Activated CD8-positive, alpha-beta T cell treated with anti-CD3 and anti-CD28 coated beads for 36 hours (primary cell): ENCODE measurements around the gene EHD1. TPM values are rescaled to one million over a fixed set of nuclear protein-coding genes. Genes with fewer than 3 reads are reported as not detected.

Experiments used
- ATAC-seq: fragments of 200-7000 bp; cut with Tn5 transposase; one replicate; pipeline ENCODE4 v1.10.0; 2021; ENCODE audit warnings: mild to moderate bottlenecking, moderate library complexity
- CTCF ChIA-PET: fragments of 350-600 bp; sonication (Branson Sonifier 250); formaldehyde crosslinking; loops from one replicate; lab custom pipeline; 2021; ENCODE audit warnings: antibody characterized with exemption; lab: Charles Lee
- POLR2A ChIA-PET: fragments of 350-600 bp; sonication (Branson Sonifier 250); formaldehyde crosslinking; loops from one replicate; lab custom pipeline; 2021; ENCODE audit warnings: antibody characterized with exemption; lab: Charles Lee
- DNase-seq: peaks from one replicate; pipeline ENCODE4 v3.0.0-alpha.2; 2020
- H3K27ac Mint-ChIP-seq: one replicate; pipeline ENCODE4 v1.8.0; 2021; ENCODE audit warnings: mild to moderate bottlenecking, mixed read lengths
- H3K27me3 Mint-ChIP-seq: one replicate; pipeline ENCODE4 v1.8.0; 2021; ENCODE audit warnings: mixed read lengths
- H3K36me3 Mint-ChIP-seq: one replicate; pipeline ENCODE4 v1.8.0; 2021; ENCODE audit warnings: low read depth, mixed read lengths
- H3K4me1 Mint-ChIP-seq: one replicate; pipeline ENCODE4 v1.8.0; 2021; ENCODE audit warnings: low read depth, mixed read lengths
- H3K4me3 Mint-ChIP-seq: one replicate; pipeline ENCODE4 v1.8.0; 2021; ENCODE audit warnings: mild to moderate bottlenecking, moderate library complexity, mixed read lengths
- H3K9me3 Mint-ChIP-seq: one replicate; pipeline ENCODE4 v1.8.0; 2021; ENCODE audit warnings: mixed read lengths
- CTCF ChIP-seq: fragments of 200-600 bp; IDR thresholded peaks from one replicate; pipeline ENCODE4 v1.8.0; 2022; ENCODE audit warnings: antibody characterized with exemption, mild to moderate bottlenecking
- intact Hi-C: fragments of 100-400 bp; cut with micrococcal nuclease; formaldehyde crosslinking; loops from one replicate; pipeline ENCODE4 v1.10.0; 2022
- total RNA-seq, 2 experiments: library from RNA; stranded (reverse); gene quantifications; one replicate each; pipeline ENCODE4 v1.2.3, GENCODE V29; 2021

Gene EHD1
- total RNA-seq, 2 experiments from 2014 or later = 60.3 to 65.1 TPM

GRCh38 chr11:64887757-64888405 is 9.5 kb upstream of the EHD1 start:
- peak; percentile 97 for TF ChIP-seq CTCF
- H3K4me1 Mint-ChIP-seq = peaks cover 37% of the 10 kb centered on the region
- intact Hi-C loops = no loop called here
- ATAC-seq (peak; percentile 86), DNase-seq (peak; percentile 86)
- H3K27ac Mint-ChIP-seq = peak overlapping the region; percentile 74
- no peaks in the 10 kb centered on the region for H3K36me3 Mint-ChIP-seq
- POLR2A ChIA-PET = interaction anchor here (1.0 to 5.6 kb wide), 5 partner anchors 13 to 40 kb away, joined by 4 to 51 read pairs (median 8); no protein-coding TSS in a partner anchor
- H3K4me3 Mint-ChIP-seq = peak overlapping the region; percentile 55
- no peaks in the 10 kb centered on the region for H3K27me3 Mint-ChIP-seq
- CTCF ChIA-PET = interaction anchor here (0.6 to 29.9 kb wide), 14 partner anchors 8 to 125 kb away, joined by 3 to 1168 read pairs (median 4); partner anchors contain the start of genes CDC42BPG, MEN1 and PPP2R5B
- H3K9me3 Mint-ChIP-seq = no peaks in the 10 kb centered on the region

GRCh38 chr11:64887234-64887756 is 8.9 kb upstream of the EHD1 start:
- ATAC-seq = no peak
- H3K4me3 Mint-ChIP-seq = no peak overlapping the region
- intact Hi-C loops = no loop called here
- DNase-seq = no peak
- no peaks in the 10 kb centered on the region for H3K9me3 Mint-ChIP-seq
- POLR2A ChIA-PET = interaction anchor here (0.7 to 5.6 kb wide), 6 partner anchors 12 to 39 kb away, joined by 3 to 51 read pairs (median 6); no protein-coding TSS in a partner anchor
- no peaks in the 10 kb centered on the region for H3K36me3 Mint-ChIP-seq
- no peaks in the 10 kb centered on the region for H3K27me3 Mint-ChIP-seq
- no peak for TF ChIP-seq CTCF
- peaks cover 38% of the 10 kb centered on the region for H3K4me1 Mint-ChIP-seq
- H3K27ac Mint-ChIP-seq = peak overlapping the region; percentile 10
- CTCF ChIA-PET = interaction anchor here (1.0 to 29.9 kb wide), 6 partner anchors 11 to 53 kb away, joined by 3 to 1168 read pairs (median 12); partner anchors contain the start of gene CDC42BPG

- POLR2A ChIA-PET = interaction anchor here (1.3 to 14.9 kb wide), 6 partner anchors 8 to 537 kb away, joined by 3 to 768 read pairs (median 4); partner anchors contain the start of genes MAP4K2 and MEN1
- no peaks in the 10 kb centered on the region for H3K9me3 Mint-ChIP-seq
- no peak for TF ChIP-seq CTCF
- DNase-seq (peak; percentile 67), ATAC-seq (peak; percentile 87)
- H3K4me3 Mint-ChIP-seq = peak overlapping the region; percentile 55
- intact Hi-C loops = no loop called here
- H3K36me3 Mint-ChIP-seq = no peaks in the 10 kb centered on the region
- peaks cover 52% of the 10 kb centered on the region for H3K4me1 Mint-ChIP-seq
- H3K27ac Mint-ChIP-seq = peak overlapping the region; percentile 87
- no peaks in the 10 kb centered on the region for H3K27me3 Mint-ChIP-seq
- CTCF ChIA-PET = interaction anchor here (1.3 to 29.9 kb wide), 4 partner anchors 8 to 29 kb away, joined by 3 to 1168 read pairs (median 6); partner anchors contain the start of gene CDC42BPG
Observed at GRCh38 chr11:64885367-64886286, 7.2 kb upstream of the EHD1 start.

DNA sequence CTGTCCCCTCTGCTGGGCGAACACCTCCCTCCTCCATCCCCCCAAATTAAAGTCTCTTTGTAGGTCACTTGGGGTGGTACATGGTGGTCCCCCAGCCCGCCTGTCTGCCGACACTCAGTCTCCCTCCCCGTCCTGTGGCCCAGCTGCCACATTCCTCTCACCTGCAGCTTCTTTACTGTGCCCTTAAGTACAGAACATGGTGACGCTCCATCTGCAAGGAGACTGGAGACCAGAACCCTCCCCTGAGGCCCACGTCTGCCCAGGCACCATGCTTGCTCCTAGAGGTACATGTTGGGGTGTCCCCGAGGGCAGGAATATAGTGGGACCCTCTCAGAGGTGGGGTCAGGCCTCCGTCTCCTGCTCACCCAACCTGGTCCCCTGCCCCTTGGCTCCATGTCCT is 5.6 kb upstream of the EHD1 start:
- no peak for ATAC-seq
- Mint-ChIP-seq H3K9me3 (no peaks in the 10 kb centered on the region), H3K27me3 (no peaks in the 10 kb centered on the region), H3K4me3 (no peak overlapping the region), H3K27ac (no peak overlapping the region), H3K36me3 (no peaks in the 10 kb centered on the region), H3K4me1 (peaks cover 68% of the 10 kb centered on the region)
- intact Hi-C loops = no loop called here
- ChIA-PET CTCF (interaction anchor here (1.8 to 29.9 kb wide), 2 partner anchors 9 to 28 kb away, joined by 5 to 1168 read pairs; partner anchors contain the start of gene CDC42BPG), POLR2A (interaction anchor here (5.6 to 14.9 kb wide), 2 partner anchors 9 to 26 kb away, joined by 51 to 768 read pairs; no protein-coding TSS in a partner anchor)
- no peak for DNase-seq
- TF ChIP-seq CTCF = no peak
